Measurements from ENCODE around the gene CLOCK. TPM values are rescaled to one million over a fixed set of nuclear protein-coding genes. Genes with fewer than 3 reads are reported as not detected.

CLOCK gene
- total RNA-seq, 4 donors from 2014 or later: 15.9 to 20.7 (median 19.0) TPM

- Histone ChIP-seq H3K4me3 (no peak overlapping the region), H3K36me3 (peaks cover 45% of the 10 kb centered on the region), H3K4me1 (peaks cover 5% of the 10 kb centered on the region), H3K27ac (no peak overlapping the region), H3K27me3 (no peaks in the 10 kb centered on the region), H3K9me3 (no peaks in the 10 kb centered on the region)
- TF ChIP-seq CTCF (IDR thresholded peaks at IDR 0.05) (no peak), POLR2A (IDR thresholded peaks at IDR 0.05) (no peak), POLR2AphosphoS5 (IDR thresholded peaks at IDR 0.05) (no peak), EP300 (IDR thresholded peaks at IDR 0.05) (no peak)
- 56% methylated on average over 3 of the region's 3 CpGs for WGBS
- DNase-seq (ENCODE audit: low spot score in 2 of 2): no peak
Observed at GRCh38 chr4:55435141-55435841, 111.4 kb downstream of the CLOCK start.

GRCh38 chr4:55431710-55432336 is 114.9 kb downstream of the CLOCK start:
- Histone ChIP-seq H3K4me1 (peaks cover 5% of the 10 kb centered on the region), H3K27ac (no peak overlapping the region), H3K27me3 (no peaks in the 10 kb centered on the region), H3K4me3 (no peak overlapping the region), H3K36me3 (peaks cover 62% of the 10 kb centered on the region), H3K9me3 (no peaks in the 10 kb centered on the region)
- TF ChIP-seq POLR2AphosphoS5 (IDR thresholded peaks at IDR 0.05): no peak
- no peak for TF ChIP-seq POLR2A (IDR thresholded peaks at IDR 0.05)
- no peak for TF ChIP-seq EP300 (IDR thresholded peaks at IDR 0.05)
- no peak for TF ChIP-seq CTCF (IDR thresholded peaks at IDR 0.05)
- no peak for DNase-seq (ENCODE audit: low spot score in 2 of 2)
- 73% methylated on average over 6 of the region's 6 CpGs for WGBS

GRCh38 chr4:55424791-55425190 is 121.9 kb downstream of the CLOCK start:
- H3K4me3 ChIP-seq: no peak overlapping the region

GRCh38 chr4:55416176-55416575 is 130.5 kb downstream of the CLOCK start:
- WGBS: 88% methylated on average over 3 of the region's 3 CpGs

More at GRCh38 chr4:55424791-55425190, 121.9 kb downstream of the CLOCK start:
- TF ChIP-seq POLR2A (IDR thresholded peaks at IDR 0.05): no peak
- Histone ChIP-seq H3K36me3 (peaks cover 91% of the 10 kb centered on the region), H3K27ac (no peak overlapping the region), H3K9me3 (no peaks in the 10 kb centered on the region), H3K4me1 (peaks cover 8% of the 10 kb centered on the region), H3K27me3 (no peaks in the 10 kb centered on the region)
- WGBS: 73% methylated on average over 3 of the region's 3 CpGs
- no peak for DNase-seq (ENCODE audit: low spot score in 2 of 2)

GRCh38 chr4:55411621-55412020 is 135.1 kb downstream of the CLOCK start:
- Histone ChIP-seq H3K27ac (no peak overlapping the region), H3K4me1 (peaks cover 17% of the 10 kb centered on the region), H3K36me3 (peaks cover 35% of the 10 kb centered on the region), H3K27me3 (no peaks in the 10 kb centered on the region), H3K4me3 (no peak overlapping the region), H3K9me3 (no peaks in the 10 kb centered on the region)
- DNase-seq (ENCODE audit: low spot score in 2 of 2): no peak
- WGBS: 94% methylated on average over 6 of the region's 6 CpGs
- TF ChIP-seq CTCF (IDR thresholded peaks at IDR 0.05) (no peak), POLR2AphosphoS5 (IDR thresholded peaks at IDR 0.05) (no peak), POLR2A (IDR thresholded peaks at IDR 0.05) (no peak), EP300 (IDR thresholded peaks at IDR 0.05) (no peak)

More at GRCh38 chr4:55416176-55416575, 130.5 kb downstream of the CLOCK start:
- no peaks in the 10 kb centered on the region for H3K9me3 ChIP-seq
- TF ChIP-seq POLR2AphosphoS5 (IDR thresholded peaks at IDR 0.05) (no peak), CTCF (IDR thresholded peaks at IDR 0.05) (no peak), EP300 (IDR thresholded peaks at IDR 0.05) (no peak), POLR2A (IDR thresholded peaks at IDR 0.05) (no peak)
- no peak overlapping the region for H3K4me3 ChIP-seq
- no peaks in the 10 kb centered on the region for H3K4me1 ChIP-seq
- no peak overlapping the region for H3K27ac ChIP-seq
- no peaks in the 10 kb centered on the region for H3K27me3 ChIP-seq
- DNase-seq (ENCODE audit: low spot score in 2 of 2): no peak
- H3K36me3 ChIP-seq: peaks cover 67% of the 10 kb centered on the region
